Activated CD4-positive, CD25-positive, alpha-beta regulatory T cell treated with anti-CD3 and anti-CD28 coated beads, Interleukin-2, amount 50 U/mL, for 72 hours (primary cell): Measurements from ENCODE around the gene JAG2.

Experiments used
- DNase-seq: peaks from one replicate; pipeline ENCODE4 v3.0.0; 2021

The JAG2 gene

DNA sequence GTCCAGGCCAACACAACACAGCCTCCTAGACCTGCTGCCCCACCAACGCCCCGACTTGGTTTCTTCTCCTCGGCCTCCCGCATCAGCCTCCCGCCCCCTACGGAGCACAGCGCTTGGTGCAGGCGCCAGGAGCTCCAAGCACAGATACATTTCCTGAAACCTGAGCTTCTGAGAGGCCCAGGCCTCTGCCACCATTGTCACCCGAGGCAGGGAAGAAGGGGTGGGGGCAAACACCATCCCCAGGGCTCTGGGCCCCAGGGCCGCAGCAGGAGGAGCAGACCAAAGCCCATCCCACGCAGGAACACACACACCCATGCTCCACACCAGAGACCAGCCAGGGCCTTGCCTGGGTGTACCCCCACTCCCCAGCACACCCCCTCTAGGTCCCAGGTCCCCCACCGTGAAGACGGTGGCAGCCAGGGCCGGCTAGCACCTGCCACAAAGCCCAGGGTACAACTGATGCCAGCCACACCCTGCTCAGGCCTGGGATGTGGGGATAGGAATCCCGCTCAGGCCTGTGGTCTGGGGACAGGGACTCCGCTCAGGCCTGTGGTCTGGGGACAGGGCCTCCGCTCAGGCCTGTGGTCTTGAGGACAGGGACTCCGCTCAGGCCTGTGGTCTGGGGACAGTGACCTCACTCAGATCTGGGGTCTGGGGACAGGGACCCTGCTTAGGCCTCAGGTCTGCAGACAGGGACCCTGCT, 5.4 kb downstream of the JAG2 start:
- no peak for DNase-seq

DNA sequence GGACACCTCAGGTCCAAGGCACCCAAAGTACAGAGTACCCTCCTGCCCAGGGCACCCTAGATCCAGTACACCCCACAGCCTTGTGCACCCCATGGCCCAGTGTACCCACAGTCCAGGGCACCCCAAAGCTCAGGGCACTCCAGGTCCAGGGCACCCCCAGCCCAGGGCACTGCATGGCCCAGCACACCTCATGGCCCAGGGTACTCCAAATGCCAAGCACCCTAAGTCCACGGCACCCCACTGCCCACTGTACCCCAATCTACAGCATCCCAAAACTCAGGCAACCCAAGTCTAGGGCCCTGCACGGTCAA, 6.0 kb downstream of the JAG2 start:
- DNase-seq: no peak

GRCh38 chr14:105161964-105162668, 6.5 kb downstream of the JAG2 start:
- DNase-seq: no peak

DNA sequence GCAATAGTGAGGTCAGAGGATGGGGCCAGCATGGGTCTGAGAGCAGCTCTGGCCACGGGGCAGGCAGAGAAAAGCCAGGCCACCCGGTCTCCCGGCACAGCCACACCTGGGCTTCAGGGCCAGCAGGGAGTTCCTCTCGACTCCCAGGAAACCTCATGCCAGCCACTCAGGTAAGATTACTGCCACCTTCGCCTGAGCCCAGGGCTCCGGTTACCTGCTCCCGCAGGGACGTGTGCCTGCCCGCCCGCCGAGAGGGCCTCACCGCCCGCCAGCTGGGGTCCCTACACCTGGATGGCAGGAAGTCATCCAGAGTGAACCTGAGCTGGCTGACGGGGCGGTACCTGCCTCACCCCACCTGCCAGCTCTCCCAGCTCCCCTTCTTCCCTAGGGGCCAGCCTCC, 7.3 kb downstream of the JAG2 start:
- no peak for DNase-seq

DNA sequence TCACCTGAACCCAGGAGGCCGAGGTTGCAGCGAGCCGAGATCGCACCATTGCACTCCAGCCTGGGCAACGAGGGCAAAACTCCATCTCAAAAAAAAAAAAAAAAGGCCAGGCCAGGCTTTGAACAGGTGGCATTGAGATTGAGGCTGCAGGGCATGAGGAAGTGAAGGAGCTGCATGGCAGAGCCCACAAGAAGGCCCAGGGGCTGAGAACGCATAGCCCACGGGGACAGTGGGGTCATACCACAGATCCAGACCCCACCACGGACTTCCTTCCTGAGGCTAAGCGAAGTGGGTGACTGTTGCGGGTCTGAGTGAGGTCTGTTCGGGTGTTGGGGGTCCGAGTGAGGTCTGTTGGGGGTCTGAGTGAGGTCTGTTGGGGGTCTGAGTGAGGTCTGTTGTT, 7.8 kb downstream of the JAG2 start:
- no peak for DNase-seq

DNA sequence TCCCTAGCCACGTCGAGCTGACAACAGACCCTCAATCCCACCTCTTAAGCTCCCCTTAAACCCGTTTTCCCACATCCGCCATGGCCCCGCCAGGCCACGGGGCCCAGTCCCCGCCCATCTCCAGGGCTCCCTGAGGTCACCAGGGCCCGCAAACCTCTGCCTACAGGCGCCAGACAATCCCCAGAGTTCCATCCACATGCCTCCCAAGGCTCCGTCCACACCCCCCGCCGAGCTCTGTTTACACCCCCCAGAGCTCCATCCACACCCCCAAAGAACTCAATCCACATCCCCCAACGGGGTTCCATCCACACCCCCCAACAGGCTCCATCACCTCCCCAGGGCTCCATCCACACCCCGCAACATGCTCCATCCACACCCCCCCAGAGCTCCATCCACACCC, 9.2 kb downstream of the JAG2 start:
- no peak for DNase-seq

GRCh38 chr14:105158794-105159193, 9.8 kb downstream of the JAG2 start:
- no peak for DNase-seq

- no peak for DNase-seq
These were observed 10.7 kb downstream of the JAG2 start for GRCh38 chr14:105157872-105158271.

GRCh38 chr14:105156414-105157375, 11.9 kb downstream of the JAG2 start:
- no peak for DNase-seq

DNA sequence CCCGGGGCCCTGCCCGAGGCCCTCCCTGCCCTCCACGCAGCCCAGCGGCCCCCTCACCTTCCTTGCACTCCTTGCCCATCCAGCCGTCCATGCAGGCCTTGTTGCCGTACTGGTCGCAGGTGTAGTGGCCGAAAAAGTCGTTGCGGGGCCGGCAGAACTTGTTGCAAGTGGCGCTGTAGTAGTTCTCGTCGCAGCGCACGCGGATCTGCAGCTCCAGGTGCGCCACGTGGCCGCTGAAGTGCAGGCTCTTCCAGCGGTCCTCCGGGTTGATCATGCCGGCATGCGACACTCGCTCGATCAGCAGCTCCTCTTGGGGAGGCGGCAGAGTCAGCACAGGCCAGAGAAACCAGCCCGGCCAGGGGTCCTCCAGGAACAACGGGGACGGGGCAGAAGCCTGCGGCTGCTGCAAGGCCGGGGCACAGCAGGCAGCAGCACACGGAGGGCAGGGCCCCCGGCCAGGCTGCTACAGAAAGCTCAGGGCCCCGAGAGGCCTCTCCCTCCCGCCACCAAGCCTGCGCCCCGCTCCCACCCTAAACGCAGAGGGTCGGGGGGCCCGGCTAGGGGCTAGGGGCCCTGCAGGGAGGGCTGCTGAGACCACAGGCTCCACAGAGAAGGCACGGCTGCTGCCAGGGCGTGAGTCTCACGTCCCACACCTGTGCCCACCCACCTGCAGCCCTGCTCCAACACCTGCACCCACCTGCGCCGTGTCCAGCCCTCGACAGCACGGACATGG, 12.7 kb downstream of the JAG2 start:
- DNase-seq: no peak

- no peak for DNase-seq
These were observed 13.4 kb downstream of the JAG2 start for GRCh38 chr14:105155071-105155651.

GRCh38 chr14:105154476-105154871, 14.1 kb downstream of the JAG2 start:
- no peak for DNase-seq

DNA sequence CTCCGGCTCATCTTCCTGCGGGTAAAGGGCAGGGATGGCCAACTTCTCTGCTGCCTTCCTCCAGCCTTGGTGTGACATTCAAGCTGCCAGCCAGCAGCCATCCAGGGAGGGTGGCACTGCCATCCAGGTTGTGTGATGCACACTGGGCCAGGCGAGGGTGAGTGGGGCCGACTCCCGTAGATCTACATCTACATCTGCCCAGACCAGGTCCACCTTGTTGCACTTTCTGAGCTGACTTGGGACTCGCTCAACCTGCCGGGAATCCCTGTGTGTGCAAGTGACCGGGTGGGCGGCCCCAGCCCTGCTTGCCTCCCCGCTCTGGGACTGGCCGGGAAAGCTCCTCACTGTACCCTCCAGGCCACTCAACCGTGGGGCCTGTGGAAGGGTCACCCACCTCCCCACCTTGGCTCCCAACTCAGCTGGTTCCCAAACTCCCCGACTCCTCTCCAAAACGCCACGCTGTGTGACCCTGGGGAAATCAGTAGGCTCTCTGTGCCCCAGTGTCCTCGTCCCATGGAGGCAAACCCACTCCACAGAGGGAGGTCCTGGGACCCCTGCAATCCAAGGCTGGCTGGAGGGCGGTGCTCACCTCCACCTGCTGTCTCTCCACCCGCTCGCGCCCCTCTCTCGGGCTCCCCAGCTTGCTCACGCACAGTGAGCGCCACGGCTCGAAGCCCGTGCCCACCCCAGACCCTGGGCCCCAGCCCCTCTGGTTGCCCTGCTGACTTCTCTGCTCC, 14.7 kb downstream of the JAG2 start:
- DNase-seq: no peak

- DNase-seq: no peak
These were observed 15.2 kb downstream of the JAG2 start for GRCh38 chr14:105153331-105153731.

- no peak for DNase-seq
These were observed 15.8 kb downstream of the JAG2 start for GRCh38 chr14:105152794-105153241.

DNA sequence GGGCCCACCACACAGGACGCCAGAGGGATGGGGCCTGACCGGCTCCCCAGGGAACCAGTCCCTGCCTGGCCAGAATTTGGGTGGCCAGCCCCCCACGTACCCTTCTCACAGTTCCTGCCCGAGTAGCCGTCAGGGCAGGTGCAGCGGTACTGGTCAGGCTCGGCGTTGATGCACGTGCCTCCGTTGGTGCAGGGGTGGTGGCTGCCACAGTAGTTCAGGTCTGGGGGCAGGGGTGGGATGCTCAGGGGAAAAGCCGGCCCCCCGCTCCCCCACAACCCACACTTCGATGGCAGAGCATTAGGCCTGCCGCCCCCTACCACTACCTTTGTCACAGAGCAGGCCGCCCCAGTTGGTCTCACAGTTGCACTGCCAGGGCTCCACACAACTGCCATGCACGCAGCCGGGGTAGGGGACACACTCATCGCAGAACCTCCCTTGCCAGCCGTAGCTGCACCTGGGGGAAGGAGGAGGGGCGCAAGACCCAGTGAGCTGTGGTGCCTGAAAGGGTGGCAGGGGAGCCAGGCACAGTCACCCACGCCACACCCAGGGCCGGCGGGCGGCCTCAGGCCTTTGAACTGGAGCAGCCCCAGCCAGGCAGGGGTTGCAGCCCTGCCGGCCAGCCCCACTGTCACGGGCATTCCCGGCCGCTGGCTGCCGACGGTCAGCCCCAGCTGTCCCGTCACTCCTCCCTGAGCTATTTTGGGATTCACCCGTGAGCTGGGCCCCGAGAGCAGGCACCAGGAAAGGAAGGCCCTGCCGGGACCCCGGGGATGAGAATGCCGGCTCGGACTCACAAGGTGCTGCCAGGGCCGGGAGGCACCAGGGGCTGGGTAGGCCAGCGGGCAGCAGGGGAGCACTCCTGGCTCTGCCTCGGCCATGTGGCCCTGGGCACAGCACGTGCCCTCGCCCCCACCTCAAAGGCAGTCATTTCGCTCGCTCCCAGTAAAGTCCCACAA, 16.5 kb downstream of the JAG2 start:
- no peak for DNase-seq

DNA sequence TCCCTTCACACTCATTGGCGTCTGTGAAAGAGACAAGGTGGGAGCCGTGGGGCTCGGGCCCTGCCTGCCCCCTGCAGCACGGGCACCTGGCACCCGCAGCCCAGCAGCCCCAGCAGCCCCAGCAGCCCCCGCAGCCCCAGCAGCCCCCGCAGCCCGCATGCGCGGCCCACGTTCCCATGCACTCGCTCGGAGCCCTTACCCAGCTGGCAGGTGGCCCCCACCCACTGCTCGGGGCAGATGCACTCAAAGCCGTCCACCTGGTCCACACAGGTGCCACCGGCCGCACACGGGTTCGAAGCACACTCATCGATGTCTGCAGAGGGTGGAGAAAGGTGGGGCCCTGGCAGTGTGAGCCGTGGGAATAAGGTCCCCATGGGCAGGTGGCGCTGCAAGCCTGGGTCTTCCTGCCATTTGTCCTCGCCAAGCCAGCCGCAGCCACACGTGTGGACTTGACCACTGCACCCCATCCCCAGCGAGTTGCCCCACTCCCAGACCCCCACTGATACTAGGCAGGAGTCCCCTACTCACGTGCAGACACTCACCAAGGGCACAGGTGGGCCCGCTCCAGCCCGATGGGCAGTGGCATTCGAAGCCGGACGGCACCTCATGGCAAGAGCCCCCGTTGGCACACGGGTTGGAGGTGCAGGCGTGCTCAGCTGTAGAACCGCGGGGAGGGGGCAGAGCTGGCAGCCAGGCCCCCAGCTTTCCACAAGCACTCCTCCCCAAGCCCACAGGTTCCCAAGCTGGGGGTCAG, 17.3 kb downstream of the JAG2 start:
- no peak for DNase-seq

GRCh38 chr14:105150368-105151083, 18.1 kb downstream of the JAG2 start:
- no peak for DNase-seq

GRCh38 chr14:105150026-105150367, 18.6 kb downstream of the JAG2 start:
- no peak for DNase-seq
